Measurements from ENCODE around the gene XRCC1. TPM values are rescaled to one million over a fixed set of nuclear protein-coding genes. Genes with fewer than 3 reads are reported as not detected.
A peak's percentile ranks its signal among the peaks of the same experiment; 100 is the strongest.

Gene XRCC1
- total and polyA plus RNA-seq, 9 of the 15 experiments (the other 6 are each of a cell fraction or from before 2014, with no cell fraction given) = 1.5 to 36.9 (median 24.9) TPM

DNA sequence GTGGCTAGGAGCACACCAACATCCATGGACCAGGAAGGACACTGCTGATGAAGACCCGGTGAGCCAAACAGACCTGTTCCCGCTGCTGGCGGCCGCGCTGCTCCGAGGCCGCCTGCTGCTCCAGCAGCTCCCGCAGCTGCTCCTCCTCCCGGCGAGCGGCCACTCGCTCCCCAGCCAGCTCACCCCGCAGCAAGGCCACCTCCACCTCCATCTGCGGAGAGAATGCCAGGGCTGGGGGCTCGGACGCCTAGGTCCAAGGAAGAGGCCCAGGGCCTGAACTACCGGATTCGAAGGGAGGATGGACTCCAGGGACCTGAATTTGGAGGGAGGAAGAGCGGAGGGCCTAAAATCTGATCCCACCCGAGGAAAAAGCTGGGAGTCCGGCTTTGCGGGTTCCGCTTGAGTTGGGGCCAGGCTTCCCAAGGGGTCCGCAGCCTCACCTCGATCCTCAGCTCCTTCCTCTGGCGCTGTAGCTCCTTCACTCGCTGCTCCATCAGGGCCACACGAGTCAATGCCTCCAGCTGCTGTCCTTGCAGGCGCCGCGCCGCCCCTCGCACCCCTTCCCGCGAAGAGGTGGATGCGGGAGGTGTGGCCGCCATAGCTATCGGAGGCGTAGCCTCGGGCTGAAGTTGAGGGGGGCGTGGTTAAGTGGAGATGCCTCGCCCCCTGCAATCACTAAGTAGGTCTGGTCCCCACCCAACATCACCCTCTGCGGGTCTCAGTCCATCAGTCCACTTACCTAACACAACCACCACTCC, 73.5 kb downstream of the XRCC1 start (continued):
- TF ChIP-seq, protein P1, sequence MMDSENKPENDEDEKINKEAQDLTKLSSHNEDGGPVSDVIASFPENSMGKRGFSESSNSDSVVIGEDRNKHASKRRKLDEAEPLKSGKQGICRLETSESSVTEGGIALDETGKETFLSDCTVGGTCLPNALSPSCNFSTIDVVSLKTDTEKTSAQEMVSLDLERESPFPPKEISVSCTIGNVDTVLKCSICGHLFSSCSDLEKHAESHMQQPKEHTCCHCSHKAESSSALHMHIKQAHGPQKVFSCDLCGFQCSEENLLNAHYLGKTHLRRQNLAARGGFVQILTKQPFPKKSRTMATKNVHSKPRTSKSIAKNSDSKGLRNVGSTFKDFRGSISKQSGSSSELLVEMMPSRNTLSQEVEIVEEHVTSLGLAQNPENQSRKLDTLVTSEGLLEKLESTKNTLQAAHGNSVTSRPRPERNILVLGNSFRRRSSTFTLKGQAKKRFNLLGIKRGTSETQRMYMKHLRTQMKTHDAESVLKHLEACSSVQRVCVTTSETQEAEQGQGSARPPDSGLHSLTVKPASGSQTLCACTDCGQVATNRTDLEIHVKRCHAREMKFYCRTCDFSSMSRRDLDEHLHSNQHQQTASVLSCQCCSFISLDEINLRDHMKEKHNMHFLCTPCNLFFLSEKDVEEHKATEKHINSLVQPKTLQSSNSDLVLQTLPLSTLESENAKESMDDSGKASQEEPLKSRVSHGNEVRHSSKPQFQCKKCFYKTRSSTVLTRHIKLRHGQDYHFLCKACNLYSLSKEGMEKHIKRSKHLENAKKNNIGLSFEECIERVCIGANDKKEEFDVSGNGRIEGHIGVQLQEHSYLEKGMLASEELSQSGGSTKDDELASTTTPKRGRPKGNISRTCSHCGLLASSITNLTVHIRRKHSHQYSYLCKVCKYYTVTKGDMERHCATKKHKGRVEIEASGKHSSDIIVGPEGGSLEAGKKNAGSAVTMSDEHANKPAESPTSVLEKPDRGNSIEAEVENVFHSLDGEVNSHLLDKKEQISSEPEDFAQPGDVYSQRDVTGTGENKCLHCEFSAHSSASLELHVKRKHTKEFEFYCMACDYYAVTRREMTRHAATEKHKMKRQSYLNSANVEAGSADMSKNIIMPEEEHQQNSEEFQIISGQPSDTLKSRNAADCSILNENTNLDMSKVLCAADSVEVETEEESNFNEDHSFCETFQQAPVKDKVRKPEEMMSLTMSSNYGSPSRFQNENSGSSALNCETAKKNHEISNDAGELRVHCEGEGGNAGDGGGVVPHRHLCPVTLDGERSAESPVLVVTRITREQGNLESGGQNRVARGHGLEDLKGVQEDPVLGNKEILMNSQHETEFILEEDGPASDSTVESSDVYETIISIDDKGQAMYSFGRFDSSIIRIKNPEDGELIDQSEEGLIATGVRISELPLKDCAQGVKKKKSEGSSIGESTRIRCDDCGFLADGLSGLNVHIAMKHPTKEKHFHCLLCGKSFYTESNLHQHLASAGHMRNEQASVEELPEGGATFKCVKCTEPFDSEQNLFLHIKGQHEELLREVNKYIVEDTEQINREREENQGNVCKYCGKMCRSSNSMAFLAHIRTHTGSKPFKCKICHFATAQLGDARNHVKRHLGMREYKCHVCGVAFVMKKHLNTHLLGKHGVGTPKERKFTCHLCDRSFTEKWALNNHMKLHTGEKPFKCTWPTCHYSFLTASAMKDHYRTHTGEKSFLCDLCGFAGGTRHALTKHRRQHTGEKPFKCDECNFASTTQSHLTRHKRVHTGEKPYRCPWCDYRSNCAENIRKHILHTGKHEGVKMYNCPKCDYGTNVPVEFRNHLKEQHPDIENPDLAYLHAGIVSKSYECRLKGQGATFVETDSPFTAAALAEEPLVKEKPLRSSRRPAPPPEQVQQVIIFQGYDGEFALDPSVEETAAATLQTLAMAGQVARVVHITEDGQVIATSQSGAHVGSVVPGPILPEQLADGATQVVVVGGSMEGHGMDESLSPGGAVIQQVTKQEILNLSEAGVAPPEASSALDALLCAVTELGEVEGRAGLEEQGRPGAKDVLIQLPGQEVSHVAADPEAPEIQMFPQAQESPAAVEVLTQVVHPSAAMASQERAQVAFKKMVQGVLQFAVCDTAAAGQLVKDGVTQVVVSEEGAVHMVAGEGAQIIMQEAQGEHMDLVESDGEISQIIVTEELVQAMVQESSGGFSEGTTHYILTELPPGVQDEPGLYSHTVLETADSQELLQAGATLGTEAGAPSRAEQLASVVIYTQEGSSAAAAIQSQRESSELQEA (IDR thresholded peaks at IDR 0.05; ENCODE audit: low read depth) = no peak
- no peak for TF ChIP-seq NFIX (CRISPR knock-in tag; IDR thresholded peaks at IDR 0.05; ENCODE audit: low read depth)
- TF ChIP-seq, protein P2, sequence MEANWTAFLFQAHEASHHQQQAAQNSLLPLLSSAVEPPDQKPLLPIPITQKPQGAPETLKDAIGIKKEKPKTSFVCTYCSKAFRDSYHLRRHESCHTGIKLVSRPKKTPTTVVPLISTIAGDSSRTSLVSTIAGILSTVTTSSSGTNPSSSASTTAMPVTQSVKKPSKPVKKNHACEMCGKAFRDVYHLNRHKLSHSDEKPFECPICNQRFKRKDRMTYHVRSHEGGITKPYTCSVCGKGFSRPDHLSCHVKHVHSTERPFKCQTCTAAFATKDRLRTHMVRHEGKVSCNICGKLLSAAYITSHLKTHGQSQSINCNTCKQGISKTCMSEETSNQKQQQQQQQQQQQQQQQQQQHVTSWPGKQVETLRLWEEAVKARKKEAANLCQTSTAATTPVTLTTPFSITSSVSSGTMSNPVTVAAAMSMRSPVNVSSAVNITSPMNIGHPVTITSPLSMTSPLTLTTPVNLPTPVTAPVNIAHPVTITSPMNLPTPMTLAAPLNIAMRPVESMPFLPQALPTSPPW (CRISPR knock-in tag; IDR thresholded peaks at IDR 0.05) = no peak
- TF ChIP-seq TARDBP (IDR thresholded peaks at IDR 0.05) = no peak
- TF ChIP-seq, protein P3, sequence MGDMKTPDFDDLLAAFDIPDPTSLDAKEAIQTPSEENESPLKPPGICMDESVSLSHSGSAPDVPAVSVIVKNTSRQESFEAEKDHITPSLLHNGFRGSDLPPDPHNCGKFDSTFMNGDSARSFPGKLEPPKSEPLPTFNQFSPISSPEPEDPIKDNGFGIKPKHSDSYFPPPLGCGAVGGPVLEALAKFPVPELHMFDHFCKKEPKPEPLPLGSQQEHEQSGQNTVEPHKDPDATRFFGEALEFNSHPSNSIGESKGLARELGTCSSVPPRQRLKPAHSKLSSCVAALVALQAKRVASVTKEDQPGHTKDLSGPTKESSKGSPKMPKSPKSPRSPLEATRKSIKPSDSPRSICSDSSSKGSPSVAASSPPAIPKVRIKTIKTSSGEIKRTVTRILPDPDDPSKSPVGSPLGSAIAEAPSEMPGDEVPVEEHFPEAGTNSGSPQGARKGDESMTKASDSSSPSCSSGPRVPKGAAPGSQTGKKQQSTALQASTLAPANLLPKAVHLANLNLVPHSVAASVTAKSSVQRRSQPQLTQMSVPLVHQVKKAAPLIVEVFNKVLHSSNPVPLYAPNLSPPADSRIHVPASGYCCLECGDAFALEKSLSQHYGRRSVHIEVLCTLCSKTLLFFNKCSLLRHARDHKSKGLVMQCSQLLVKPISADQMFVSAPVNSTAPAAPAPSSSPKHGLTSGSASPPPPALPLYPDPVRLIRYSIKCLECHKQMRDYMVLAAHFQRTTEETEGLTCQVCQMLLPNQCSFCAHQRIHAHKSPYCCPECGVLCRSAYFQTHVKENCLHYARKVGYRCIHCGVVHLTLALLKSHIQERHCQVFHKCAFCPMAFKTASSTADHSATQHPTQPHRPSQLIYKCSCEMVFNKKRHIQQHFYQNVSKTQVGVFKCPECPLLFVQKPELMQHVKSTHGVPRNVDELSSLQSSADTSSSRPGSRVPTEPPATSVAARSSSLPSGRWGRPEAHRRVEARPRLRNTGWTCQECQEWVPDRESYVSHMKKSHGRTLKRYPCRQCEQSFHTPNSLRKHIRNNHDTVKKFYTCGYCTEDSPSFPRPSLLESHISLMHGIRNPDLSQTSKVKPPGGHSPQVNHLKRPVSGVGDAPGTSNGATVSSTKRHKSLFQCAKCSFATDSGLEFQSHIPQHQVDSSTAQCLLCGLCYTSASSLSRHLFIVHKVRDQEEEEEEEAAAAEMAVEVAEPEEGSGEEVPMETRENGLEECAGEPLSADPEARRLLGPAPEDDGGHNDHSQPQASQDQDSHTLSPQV (IDR thresholded peaks at IDR 0.05) = no peak
- TF ChIP-seq, protein P4, sequence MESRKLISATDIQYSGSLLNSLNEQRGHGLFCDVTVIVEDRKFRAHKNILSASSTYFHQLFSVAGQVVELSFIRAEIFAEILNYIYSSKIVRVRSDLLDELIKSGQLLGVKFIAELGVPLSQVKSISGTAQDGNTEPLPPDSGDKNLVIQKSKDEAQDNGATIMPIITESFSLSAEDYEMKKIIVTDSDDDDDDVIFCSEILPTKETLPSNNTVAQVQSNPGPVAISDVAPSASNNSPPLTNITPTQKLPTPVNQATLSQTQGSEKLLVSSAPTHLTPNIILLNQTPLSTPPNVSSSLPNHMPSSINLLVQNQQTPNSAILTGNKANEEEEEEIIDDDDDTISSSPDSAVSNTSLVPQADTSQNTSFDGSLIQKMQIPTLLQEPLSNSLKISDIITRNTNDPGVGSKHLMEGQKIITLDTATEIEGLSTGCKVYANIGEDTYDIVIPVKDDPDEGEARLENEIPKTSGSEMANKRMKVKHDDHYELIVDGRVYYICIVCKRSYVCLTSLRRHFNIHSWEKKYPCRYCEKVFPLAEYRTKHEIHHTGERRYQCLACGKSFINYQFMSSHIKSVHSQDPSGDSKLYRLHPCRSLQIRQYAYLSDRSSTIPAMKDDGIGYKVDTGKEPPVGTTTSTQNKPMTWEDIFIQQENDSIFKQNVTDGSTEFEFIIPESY (CRISPR knock-in tag; IDR thresholded peaks at IDR 0.05) = peak; percentile 61
